ENCODE results near the gene ARGLU1.

The ARGLU1 gene

GRCh38 chr13:106548064-106548696 lies 19.8 kb downstream of the ARGLU1 start:
- no peak for DNase-seq (ENCODE audit: low read depth in 4 of 4, low spot score in 1 of 4)

DNA sequence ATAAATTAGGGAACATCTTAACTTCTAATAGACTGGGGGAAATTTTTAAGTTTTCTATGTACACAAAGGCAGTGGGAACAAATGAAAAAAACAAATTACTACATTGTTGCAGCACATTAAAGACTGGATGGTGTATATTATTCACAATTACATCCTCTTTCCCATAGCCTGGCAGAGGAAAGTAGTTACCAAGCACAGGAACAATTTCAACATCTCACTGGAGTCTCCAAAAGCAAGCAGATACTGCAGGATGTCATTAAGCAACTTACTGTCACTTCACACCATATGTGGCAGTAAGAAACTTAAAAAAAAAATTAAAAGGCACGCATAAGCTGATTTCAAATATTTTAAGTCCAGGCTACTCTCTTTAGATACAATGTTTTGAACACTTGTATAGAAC lies 26.1 kb downstream of the ARGLU1 start:
- no peak for DNase-seq (ENCODE audit: low read depth in 4 of 4, low spot score in 1 of 4)

- DNase-seq (ENCODE audit: low read depth in 4 of 4, low spot score in 1 of 4), result no peak
Measured at GRCh38 chr13:106540613-106541012, 27.3 kb downstream of the ARGLU1 start.

GRCh38 chr13:106537521-106537920 lies 30.4 kb downstream of the ARGLU1 start:
- DNase-seq (ENCODE audit: low read depth in 4 of 4, low spot score in 1 of 4), result no peak

GRCh38 chr13:106536244-106537034 lies 31.5 kb downstream of the ARGLU1 start:
- peak; percentile 76 to 96 (median 88) for DNase-seq (ENCODE audit: low read depth in 4 of 4, low spot score in 1 of 4)

DNA sequence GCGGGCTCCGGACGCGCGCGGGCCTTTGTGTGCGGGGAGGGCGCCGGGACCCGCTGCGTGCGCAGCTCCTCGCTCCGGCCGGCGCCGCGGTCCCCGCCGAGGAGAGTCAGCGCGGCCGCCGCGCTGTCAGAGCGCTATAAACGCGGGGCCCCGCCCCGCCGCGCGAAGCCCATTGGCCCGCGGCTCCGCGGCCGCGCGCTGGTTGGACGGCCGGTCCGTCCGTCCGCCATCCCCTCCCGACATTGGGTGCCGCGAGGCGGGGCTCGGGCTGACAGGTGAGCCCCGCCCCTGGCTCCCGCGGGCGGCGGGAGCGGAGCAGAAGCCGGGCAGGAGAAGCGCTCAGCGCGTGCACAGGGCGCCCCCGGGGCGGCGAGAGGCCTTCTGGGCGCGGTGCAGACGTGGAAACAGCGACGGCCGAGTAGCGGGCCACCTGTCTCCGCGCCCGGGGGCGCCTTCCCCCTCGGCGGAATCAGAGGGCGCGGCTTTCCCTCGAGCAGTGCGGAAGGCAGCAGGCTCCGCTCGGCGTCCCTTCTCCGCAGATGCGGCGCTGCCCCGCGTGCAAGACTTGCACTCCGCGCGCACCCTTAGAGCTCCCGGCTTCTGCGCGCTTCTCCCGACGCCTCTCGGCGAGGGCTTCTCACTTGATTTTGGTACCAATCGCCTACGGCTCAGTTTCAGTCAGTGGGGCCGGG lies 32.2 kb downstream of the ARGLU1 start, which contains the start of gene EFNB2:
EFNB2 (minus strand) TSS at position 111 of the 692 bp plus-strand sequence. CDS start 698 bp downstream, outside the sequence.
- DNase-seq (ENCODE audit: low read depth in 4 of 4, low spot score in 1 of 4), result peak; percentile 55 to 79 (median 74)

- no peak for DNase-seq (ENCODE audit: low read depth in 4 of 4, low spot score in 1 of 4)
Measured at GRCh38 chr13:106534639-106535551, 33.0 kb downstream of the ARGLU1 start.

DNA sequence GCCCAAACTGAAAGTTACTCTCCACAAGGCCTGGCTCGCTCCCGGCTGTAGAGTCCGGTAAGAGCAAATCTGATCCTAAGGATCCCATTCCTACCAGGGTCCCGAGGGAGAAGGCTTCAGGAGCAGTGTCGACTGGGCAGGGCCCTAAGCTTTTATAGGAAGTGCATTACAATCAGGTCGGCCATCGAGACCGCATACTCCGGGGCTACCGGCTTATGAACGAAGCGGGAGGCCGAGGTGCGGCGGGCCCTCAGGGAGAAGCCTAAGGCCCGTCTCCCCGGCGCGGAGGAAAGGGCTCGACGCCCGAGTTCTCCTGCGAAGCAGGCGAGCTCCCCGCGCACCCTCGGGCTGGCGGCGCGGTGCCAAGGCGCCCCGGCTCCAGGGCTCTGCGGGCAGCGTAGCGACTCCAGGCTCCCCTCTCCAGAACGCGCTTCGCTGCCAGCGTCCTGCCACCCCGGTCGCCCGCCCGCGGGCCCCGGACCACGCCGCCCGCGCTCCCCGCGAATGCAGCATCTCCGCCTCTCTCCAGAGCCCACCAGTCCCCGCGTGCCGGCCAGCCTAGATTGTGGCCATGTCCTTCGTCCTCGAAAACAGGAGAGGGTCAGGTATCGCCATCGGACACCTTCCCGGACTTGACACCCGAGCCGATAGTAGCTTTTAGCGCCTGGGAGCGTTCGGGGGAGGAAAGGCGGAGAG lies 33.8 kb downstream of the ARGLU1 start:
- DNase-seq (ENCODE audit: low read depth in 4 of 4, low spot score in 1 of 4), result no peak

- no peak for DNase-seq (ENCODE audit: low read depth in 4 of 4, low spot score in 1 of 4)
Measured at GRCh38 chr13:106533101-106533942, 34.6 kb downstream of the ARGLU1 start.

GRCh38 chr13:106532111-106532929 lies 35.6 kb downstream of the ARGLU1 start:
- no peak for DNase-seq (ENCODE audit: low read depth in 4 of 4, low spot score in 1 of 4)

DNA sequence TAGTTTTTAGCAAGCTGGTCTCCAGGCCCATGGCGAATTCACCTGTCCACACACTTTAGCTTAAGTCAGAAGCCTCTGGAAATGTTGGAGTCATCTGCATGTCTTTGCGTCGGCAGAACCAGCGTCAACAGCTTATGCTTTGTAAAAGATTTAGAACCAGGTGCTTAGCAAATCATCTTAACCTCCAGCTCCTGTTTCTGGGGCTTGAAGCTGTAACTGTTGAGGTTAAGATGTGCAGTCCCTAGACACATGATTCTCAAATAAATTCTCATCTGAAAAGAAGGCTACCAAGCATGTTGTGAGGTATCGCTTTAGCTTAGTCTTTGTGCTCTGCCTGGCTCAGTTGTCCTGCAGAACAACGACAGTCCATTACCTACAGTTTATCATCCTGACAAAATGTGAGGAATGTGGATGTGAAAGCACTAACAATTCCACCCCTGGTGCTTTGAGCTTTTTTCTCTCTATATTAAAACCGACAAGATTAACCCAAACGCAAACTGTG lies 36.9 kb downstream of the ARGLU1 start:
- DNase-seq (ENCODE audit: low read depth in 4 of 4, low spot score in 1 of 4), result no peak

DNA sequence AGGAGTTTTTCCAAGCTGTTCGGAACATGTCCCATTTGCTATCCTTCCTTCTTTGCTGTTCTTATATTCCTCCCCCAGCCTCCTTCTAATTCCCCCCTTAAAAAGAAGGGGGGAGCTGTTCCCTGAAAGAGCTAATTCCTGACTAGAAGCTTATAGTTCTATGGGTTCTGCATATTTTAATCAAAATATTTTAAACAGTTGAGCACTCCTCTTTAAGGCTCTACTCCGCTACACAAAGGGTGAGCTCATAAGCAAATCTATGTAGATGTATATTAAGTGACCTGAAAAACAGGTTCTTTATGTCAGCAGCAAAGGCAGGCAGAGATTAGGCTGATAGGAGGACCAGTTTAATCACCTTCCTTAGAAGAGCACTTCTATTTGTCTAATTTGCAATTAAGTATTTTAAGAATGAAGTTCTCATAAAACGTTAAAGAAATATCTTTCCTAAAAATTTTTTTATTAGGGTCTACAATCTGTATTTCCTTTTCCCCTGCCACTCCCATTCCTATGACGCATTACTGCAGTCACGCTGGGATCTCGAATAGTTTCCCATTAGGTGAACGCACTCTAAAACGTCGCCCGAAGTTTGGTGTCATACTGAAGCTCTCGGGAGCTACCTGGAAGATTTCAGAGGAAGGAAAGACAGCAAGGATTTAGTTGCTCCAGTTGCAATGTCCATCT lies 37.6 kb downstream of the ARGLU1 start:
- DNase-seq (ENCODE audit: low read depth in 4 of 4, low spot score in 1 of 4), result no peak

DNA sequence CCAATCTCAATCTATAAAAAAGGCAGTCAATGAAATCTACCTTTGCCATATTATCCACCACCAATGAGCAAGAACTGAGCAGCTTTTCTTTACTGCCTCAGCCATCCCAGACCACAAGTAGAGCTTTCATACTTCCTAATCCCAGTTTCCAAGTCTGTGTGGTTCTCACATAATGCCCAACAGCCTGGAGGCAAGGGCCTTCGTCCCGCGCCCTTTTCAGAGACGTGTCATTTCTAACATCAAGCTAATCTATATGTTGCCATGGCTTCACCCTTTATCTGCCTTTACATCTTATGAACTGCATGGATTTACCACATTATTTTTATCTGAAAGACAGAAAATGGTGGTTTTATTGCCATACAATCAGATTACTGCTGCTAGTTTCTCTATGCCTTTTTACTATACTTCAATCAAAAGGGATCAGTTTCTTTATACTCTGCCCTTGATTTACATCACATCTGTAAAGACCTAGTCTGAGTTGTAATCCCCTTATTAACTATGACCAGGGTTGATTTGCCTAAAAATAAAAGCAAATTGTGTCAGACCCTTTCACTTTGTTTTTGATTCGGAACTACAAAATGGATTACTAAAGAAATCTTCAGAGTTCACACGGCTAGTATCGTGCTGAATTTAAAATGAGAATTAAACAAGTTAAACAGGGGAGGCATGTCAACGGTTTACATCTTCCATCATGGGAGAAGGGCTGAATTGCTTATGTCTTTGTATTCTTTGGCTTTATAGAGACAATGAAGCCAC lies 38.3 kb downstream of the ARGLU1 start:
- DNase-seq (ENCODE audit: low read depth in 4 of 4, low spot score in 1 of 4), result no peak

GRCh38 chr13:106528718-106529414 lies 39.1 kb downstream of the ARGLU1 start:
- no peak for DNase-seq (ENCODE audit: low read depth in 4 of 4, low spot score in 1 of 4)

- no peak for DNase-seq (ENCODE audit: low read depth in 4 of 4, low spot score in 1 of 4)
Measured at GRCh38 chr13:106527826-106528225, 40.1 kb downstream of the ARGLU1 start.

DNA sequence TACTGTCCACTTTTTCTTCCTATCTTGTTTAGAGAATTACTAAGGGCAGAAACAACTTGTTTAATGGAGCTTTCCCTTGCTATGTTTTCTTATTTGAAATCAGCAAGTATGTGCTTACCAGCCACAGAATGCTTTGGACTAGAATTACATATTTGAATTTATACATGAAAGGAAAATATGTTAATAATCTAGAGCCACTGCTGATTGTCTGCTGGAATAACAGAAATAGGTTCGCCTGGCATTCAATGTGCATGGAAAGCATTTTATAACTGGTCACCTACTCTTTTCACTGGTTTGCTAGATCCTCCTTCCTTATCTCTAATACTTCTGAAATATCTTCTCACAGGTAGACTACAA lies 40.5 kb downstream of the ARGLU1 start:
- no peak for DNase-seq (ENCODE audit: low read depth in 4 of 4, low spot score in 1 of 4)
